OCI-LY1 (cell line): Measurements from ENCODE around the gene ARMC7.

Experiments used
- H2AFZ ChIP-seq: fragments of 200-600 bp; sonication (generic), shearing (Covaris generic); 2 replicates; pipeline ENCODE4 v1.6.0; 2014; ENCODE audit warnings: antibody characterized with exemption, mild to moderate bottlenecking, low read length
- H3F3A ChIP-seq: fragments of 200-600 bp; sonication (generic), shearing (Covaris generic); 2 replicates; pipeline ENCODE4 v1.6.0; 2014; ENCODE audit warnings: mild to moderate bottlenecking, antibody characterized with exemption, low read length, moderate library complexity; ENCODE audit not compliant: insufficient read depth
- H3K27ac ChIP-seq: fragments of 200-600 bp; sonication (generic); 2 replicates; pipeline ENCODE4 v1.5.1; 2014; ENCODE audit warnings: low read length, mixed run types, mild to moderate bottlenecking, low read depth; ENCODE audit not compliant: poor library complexity, severe bottlenecking
- H3K27me3 ChIP-seq: fragments of 200-600 bp; sonication (generic); 2 replicates; pipeline ENCODE4 v1.6.0; 2014; ENCODE audit warnings: antibody characterized with exemption, mild to moderate bottlenecking, low read length, moderate library complexity; ENCODE audit not compliant: insufficient read depth
- H3K36me3 ChIP-seq: fragments of 200-600 bp; sonication (generic); 2 replicates; pipeline ENCODE4 v1.6.1; 2014; ENCODE audit warnings: mild to moderate bottlenecking, antibody characterized with exemption, low read length, moderate library complexity, mixed read lengths; ENCODE audit not compliant: insufficient read depth
- H3K4me1 ChIP-seq: fragments of 200-600 bp; sonication (generic); 2 replicates; pipeline ENCODE4 v1.5.1; 2014; ENCODE audit warnings: mild to moderate bottlenecking, low read length, moderate library complexity; ENCODE audit not compliant: insufficient read depth, severe bottlenecking
- H3K4me2 ChIP-seq: fragments of 200-600 bp; sonication (generic), shearing (Covaris generic); 2 replicates; pipeline ENCODE4 v1.6.1; 2014; ENCODE audit warnings: low read length
- H3K4me3 ChIP-seq: fragments of 200-600 bp; sonication (generic); 2 replicates; pipeline ENCODE4 v1.5.1; 2014; ENCODE audit warnings: low read length, low read depth, mild to moderate bottlenecking, mixed read lengths; ENCODE audit not compliant: poor library complexity, severe bottlenecking
- H3K79me2 ChIP-seq: fragments of 200-600 bp; shearing (Covaris generic); 2 replicates; pipeline ENCODE4 v1.6.1; 2016; ENCODE audit warnings: mixed run types, low read length, mixed read lengths; ENCODE audit not compliant: insufficient read depth
- H3K9ac ChIP-seq: fragments of 200-600 bp; sonication (generic), shearing (Covaris generic); 2 replicates; pipeline ENCODE4 v1.6.1; 2014; ENCODE audit warnings: mild to moderate bottlenecking, low read length, mixed read lengths
- H3K9me2 ChIP-seq: fragments of 200-600 bp; sonication (generic), shearing (Covaris generic); 2 replicates; pipeline ENCODE4 v1.6.1; 2014; ENCODE audit warnings: low read depth, mild to moderate bottlenecking, low read length, mixed read lengths
- H3K9me3 ChIP-seq: fragments of 200-600 bp; shearing (Covaris generic); 2 replicates; pipeline ENCODE4 v1.6.1; 2014; ENCODE audit warnings: low read length, mixed read lengths
- H4K20me1 ChIP-seq: fragments of 200-600 bp; sonication (generic), shearing (Covaris generic); 2 replicates; pipeline ENCODE4 v1.6.0; 2016; ENCODE audit warnings: mild to moderate bottlenecking, low read length; ENCODE audit not compliant: insufficient read depth
- EZH2 ChIP-seq: fragments of 200-600 bp; sonication (generic), shearing (Covaris generic); IDR thresholded peaks from 2 replicates; pipeline ENCODE4 v1.8.0; 2017; ENCODE audit warnings: borderline replicate concordance, mixed run types, mild to moderate bottlenecking, antibody characterized with exemption, low read length, moderate library complexity, mixed read lengths
- TF ChIP-seq, protein P1 (sequence below): fragments of 200-600 bp; sonication (generic), shearing (Covaris generic); IDR thresholded peaks from 2 replicates; pipeline ENCODE4 v1.5.1; 2017; ENCODE audit warnings: mild to moderate bottlenecking, antibody characterized with exemption, low read length, moderate library complexity, mixed read lengths

Gene ARMC7

DNA sequence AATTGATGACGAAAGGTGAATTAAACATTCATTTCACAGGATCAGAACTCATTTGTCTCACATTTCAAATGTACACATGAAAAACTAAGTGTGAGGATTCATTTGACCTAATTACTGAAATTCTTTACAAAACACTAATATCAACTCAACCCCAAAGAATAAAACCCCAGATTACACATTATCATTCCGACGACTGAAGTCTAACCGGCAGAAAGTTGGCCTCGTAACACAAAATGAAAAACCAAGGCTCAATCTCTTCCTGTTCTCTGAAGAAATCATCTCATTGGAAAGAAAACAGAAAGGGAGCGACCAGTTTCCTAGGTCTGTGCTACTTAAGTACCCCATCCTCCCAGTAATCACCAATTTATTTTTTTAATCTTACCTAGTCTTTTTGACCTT, 42.8 kb downstream of the ARMC7 start:
- Histone ChIP-seq H3K9ac (peak overlapping the region; percentile 100), H3K27ac (peak overlapping the region; percentile 42), H3K79me2 (peaks cover 56% of the 10 kb centered on the region), H3F3A (no peaks in the 10 kb centered on the region), H3K36me3 (peaks cover 36% of the 10 kb centered on the region), H3K4me2 (peak overlapping the region; percentile 100), H3K27me3 (no peaks in the 10 kb centered on the region), H2AFZ (no peak overlapping the region), H3K9me2 (no peaks in the 10 kb centered on the region), H4K20me1 (no peaks in the 10 kb centered on the region), H3K9me3 (no peaks in the 10 kb centered on the region), H3K4me3 (peak overlapping the region; percentile 100), H3K4me1 (peaks cover 21% of the 10 kb centered on the region)
- TF ChIP-seq, protein P1, sequence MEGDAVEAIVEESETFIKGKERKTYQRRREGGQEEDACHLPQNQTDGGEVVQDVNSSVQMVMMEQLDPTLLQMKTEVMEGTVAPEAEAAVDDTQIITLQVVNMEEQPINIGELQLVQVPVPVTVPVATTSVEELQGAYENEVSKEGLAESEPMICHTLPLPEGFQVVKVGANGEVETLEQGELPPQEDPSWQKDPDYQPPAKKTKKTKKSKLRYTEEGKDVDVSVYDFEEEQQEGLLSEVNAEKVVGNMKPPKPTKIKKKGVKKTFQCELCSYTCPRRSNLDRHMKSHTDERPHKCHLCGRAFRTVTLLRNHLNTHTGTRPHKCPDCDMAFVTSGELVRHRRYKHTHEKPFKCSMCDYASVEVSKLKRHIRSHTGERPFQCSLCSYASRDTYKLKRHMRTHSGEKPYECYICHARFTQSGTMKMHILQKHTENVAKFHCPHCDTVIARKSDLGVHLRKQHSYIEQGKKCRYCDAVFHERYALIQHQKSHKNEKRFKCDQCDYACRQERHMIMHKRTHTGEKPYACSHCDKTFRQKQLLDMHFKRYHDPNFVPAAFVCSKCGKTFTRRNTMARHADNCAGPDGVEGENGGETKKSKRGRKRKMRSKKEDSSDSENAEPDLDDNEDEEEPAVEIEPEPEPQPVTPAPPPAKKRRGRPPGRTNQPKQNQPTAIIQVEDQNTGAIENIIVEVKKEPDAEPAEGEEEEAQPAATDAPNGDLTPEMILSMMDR, result no peak
- TF ChIP-seq EZH2, result no peak

DNA sequence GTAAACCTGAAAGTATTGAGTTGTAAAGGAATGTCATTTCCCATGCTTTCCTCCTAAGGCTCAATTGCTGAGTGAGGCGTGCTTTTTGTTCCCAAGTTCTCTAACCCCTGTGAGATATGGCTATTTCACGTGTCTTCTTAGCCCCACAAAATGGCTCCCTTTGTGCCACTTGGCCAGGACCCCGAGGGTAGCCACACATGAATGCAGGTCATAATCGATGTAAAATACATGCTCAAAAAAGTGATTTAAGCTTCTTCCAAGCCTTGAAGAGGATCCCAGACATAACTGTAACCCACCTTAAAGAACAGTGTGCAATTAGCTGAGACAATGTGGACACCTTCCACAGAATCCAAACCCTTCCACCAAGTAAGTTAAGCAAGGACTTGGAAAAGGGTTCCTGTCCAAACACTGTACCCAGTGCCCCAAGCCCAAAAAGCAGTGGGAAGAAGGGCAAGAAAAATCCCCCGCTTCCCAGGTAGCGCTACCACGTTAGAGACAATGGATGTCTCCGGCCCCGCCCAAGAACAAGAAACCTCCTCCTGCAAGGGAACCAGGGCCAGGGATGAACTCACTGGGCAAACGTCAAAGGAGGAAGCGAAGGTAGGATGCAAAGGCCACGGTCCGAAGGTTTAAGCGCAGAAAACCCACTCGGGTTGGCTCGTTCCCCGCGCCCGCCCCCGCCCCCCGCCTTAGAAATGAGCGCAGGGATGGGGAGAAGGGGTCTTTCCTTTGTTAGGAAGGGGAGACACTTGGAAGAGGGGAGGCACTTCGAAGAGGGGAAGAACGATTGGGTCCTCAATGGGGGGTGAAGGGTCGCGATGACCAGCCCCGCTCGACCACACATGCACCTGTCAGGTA, 43.4 kb downstream of the ARMC7 start:
- Histone ChIP-seq H3K4me3 (peak overlapping the region; percentile 100), H2AFZ (no peak overlapping the region), H4K20me1 (no peaks in the 10 kb centered on the region), H3K79me2 (peaks cover 56% of the 10 kb centered on the region), H3K36me3 (peaks cover 29% of the 10 kb centered on the region), H3K4me1 (peaks cover 21% of the 10 kb centered on the region), H3K9ac (peak overlapping the region; percentile 100), H3K27me3 (no peaks in the 10 kb centered on the region), H3K9me3 (no peaks in the 10 kb centered on the region), H3K27ac (peak overlapping the region; percentile 42), H3F3A (no peaks in the 10 kb centered on the region), H3K9me2 (no peaks in the 10 kb centered on the region), H3K4me2 (peak overlapping the region; percentile 100)
- TF ChIP-seq EZH2, result no peak

DNA sequence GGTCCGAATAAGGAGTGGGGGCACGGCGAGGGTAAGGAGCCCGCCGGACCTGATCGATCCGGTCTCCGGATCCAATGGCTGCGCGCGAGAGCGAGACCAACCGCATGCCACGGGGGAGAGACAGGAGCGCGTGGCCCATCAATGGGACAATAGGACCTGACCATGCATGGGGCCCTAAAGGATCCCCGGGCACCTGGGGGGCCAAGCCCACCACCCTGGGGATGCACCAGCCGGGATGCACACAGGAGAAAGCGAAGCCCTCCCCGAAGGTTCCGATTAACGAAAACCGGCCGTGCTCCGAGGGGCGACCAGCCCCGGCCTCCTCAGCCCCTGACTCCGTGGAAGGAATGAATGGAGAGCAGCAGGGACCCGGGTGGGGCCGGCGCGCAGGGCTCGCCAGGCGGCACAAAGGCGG, 44.0 kb downstream of the ARMC7 start:
- Histone ChIP-seq H3K4me2 (peak overlapping the region; percentile 100), H3F3A (no peaks in the 10 kb centered on the region), H3K27ac (peak overlapping the region; percentile 34), H3K9me2 (no peaks in the 10 kb centered on the region), H3K4me3 (peak overlapping the region; percentile 100), H3K79me2 (peaks cover 52% of the 10 kb centered on the region), H3K9ac (peak overlapping the region; percentile 100), H4K20me1 (no peaks in the 10 kb centered on the region), H3K9me3 (no peaks in the 10 kb centered on the region), H3K27me3 (no peaks in the 10 kb centered on the region), H3K4me1 (peaks cover 21% of the 10 kb centered on the region), H2AFZ (no peak overlapping the region), H3K36me3 (peaks cover 23% of the 10 kb centered on the region; the same call in 1 of the 2 replicates)
- TF ChIP-seq, protein P1, result no peak
- TF ChIP-seq EZH2, result no peak
